ENCODE results near the gene GUCY2C. TPM values are rescaled to one million over a fixed set of nuclear protein-coding genes. Genes with fewer than 3 reads are reported as not detected.

The GUCY2C gene
- total RNA-seq, 1 experiment from 2014 or later: 1.9 TPM

DNA sequence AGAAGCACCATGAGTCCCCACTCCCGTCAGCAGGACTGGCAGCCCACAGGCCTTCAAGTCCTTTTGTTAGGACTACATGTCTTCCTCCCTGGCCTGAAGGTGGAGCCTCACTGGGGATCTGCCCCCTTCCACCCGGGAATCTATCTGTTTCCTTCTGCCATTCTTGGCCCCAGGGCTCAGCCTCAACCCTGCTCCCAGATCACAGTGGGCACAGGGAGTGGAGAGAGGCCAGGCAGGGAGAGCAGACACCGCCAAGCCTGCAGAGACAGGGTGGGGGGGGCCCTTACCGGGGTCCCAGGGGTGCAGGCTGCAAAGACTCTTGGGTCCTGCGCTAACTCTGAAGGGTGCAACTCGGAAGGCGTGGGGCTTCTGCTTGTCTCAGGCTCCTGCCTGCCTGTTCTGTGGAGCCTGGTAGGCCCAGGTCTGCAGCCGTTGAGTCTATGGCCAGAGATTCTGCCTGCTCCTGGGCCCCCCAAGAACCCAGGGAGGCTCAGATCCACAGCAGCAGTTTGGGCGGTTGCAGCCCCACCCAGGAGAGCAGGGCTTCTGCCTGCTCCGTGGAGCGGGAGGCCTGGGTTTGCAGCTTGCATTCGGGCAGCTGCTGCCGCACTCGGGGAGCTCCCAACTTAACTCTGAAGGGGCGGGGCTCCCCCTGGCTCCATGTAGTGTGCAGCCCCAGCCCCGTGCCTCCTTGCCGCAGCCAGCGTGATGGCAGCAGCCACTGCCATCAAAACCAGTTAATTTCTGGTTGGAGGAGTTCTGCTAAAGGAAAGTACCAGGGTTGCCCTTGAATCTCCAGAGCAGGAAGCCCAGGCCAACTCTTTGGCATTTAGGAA is 107.0 kb downstream of the GUCY2C start:
- DNase-seq: peak; percentile 63
- Histone ChIP-seq H3K27me3 (ENCODE audit: insufficient read depth, low read length) (no peaks in the 10 kb centered on the region), H3T11ph (ENCODE audit: low read length) (no peak overlapping the region), H2AK5ac (ENCODE audit: insufficient read length, low read length) (no peak overlapping the region), H3K23me2 (ENCODE audit: insufficient read length, low read depth, low read length, poor library complexity, severe bottlenecking) (no peaks in the 10 kb centered on the region), H2AFZ (ENCODE audit: low read length) (no peak overlapping the region), H3K79me2 (ENCODE audit: insufficient read depth, low read length) (no peaks in the 10 kb centered on the region), H4K20me1 (ENCODE audit: control insufficient read depth, insufficient read depth, insufficient read length) (no peaks in the 10 kb centered on the region), H2BK120ac (ENCODE audit: low read depth, low read length, poor library complexity, severe bottlenecking) (no peak overlapping the region), H4K91ac (ENCODE audit: insufficient read length, low read depth, low read length) (no peak overlapping the region), H3K4ac (ENCODE audit: low read depth, low read length) (no peak overlapping the region), H3K4me1 (ENCODE audit: insufficient read depth, low read length) (no peaks in the 10 kb centered on the region), H3K56ac (ENCODE audit: insufficient read length, low read depth, low read length) (no peak overlapping the region), H4K8ac (replicated peaks; ENCODE audit: insufficient read length, low read depth, low read length) (no peak overlapping the region), H3K9ac (ENCODE audit: extremely low read depth, insufficient read length, low read length) (no peak overlapping the region), H2BK12ac (ENCODE audit: insufficient read length, low read depth, low read length) (no peak overlapping the region), H3K4me2 (ENCODE audit: insufficient read depth, insufficient read length, low read length) (no peak overlapping the region), H3K9me3 (ENCODE audit: control insufficient read depth, low read depth, low read length) (no peaks in the 10 kb centered on the region), H2BK20ac (ENCODE audit: low read depth, low read length, poor library complexity, severe bottlenecking) (no peak overlapping the region), H3K23ac (ENCODE audit: insufficient read length, low read depth, low read length) (no peak overlapping the region), H3K79me1 (ENCODE audit: insufficient read depth, low read depth, low read length, poor library complexity, severe bottlenecking) (no peaks in the 10 kb centered on the region), H4K5ac (ENCODE audit: insufficient read length, low read depth, low read length) (no peak overlapping the region), H3K27ac (ENCODE audit: insufficient read length, low read depth, low read length) (no peak overlapping the region), H3K14ac (ENCODE audit: insufficient read depth, low read length) (no peak overlapping the region), H2BK5ac (ENCODE audit: insufficient read length, low read length) (no peak overlapping the region), H2BK15ac (ENCODE audit: low read depth, low read length) (no peak overlapping the region), H3K18ac (ENCODE audit: insufficient read length, low read depth, low read length) (no peak overlapping the region)
- H3K9me3 Mint-ChIP-seq: no peaks in the 10 kb centered on the region; a peak in 1 of 5 replicates
- H3K4me1 Mint-ChIP-seq: no peaks in the 10 kb centered on the region
- no peaks in the 10 kb centered on the region for H3K36me3 Mint-ChIP-seq (ENCODE audit: insufficient read depth in 1 of 3, low read depth in 3 of 3)
- TF ChIP-seq, protein P1, sequence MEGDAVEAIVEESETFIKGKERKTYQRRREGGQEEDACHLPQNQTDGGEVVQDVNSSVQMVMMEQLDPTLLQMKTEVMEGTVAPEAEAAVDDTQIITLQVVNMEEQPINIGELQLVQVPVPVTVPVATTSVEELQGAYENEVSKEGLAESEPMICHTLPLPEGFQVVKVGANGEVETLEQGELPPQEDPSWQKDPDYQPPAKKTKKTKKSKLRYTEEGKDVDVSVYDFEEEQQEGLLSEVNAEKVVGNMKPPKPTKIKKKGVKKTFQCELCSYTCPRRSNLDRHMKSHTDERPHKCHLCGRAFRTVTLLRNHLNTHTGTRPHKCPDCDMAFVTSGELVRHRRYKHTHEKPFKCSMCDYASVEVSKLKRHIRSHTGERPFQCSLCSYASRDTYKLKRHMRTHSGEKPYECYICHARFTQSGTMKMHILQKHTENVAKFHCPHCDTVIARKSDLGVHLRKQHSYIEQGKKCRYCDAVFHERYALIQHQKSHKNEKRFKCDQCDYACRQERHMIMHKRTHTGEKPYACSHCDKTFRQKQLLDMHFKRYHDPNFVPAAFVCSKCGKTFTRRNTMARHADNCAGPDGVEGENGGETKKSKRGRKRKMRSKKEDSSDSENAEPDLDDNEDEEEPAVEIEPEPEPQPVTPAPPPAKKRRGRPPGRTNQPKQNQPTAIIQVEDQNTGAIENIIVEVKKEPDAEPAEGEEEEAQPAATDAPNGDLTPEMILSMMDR (conservative IDR thresholded peaks at IDR 0.05): no peak
- H3K27ac Mint-ChIP-seq: no peak overlapping the region; a peak in 1 of 7 replicates
- H3K4me3 Mint-ChIP-seq: no peak overlapping the region
- no peaks in the 10 kb centered on the region for H3K27me3 Mint-ChIP-seq (ENCODE audit: low read depth)
- no CpG with 5 or more reads among the region's 18 CpGs for WGBS (ENCODE audit: extremely low coverage, insufficient read length, low lambda C conversion rate)

All from H9 (cell line).